ENCODE measurements around the gene FANCL. TPM values are rescaled to one million over a fixed set of nuclear protein-coding genes. Genes with fewer than 3 reads are reported as not detected.

FANCL gene
- total RNA-seq, 1 experiment from 2014 or later: 34.5 TPM

DNA sequence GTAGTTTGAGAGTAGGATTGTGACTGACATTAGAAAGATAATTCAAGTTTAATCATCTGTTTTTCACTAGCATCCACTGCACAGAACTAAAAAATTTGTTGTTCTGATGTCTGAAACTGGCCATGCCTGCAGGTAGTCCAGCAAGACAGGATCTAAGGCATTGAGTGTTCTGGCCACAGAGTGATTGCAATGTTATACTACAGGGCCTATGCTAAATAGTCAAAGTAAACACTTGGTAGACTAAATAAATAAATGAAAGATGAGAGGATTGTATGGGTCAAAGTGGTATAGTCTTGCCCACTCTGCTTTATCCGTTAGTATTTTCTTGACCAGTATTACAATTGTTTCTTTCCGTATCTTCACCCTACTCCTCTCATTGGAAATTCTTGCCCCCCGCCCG, 27.6 kb upstream of the FANCL start:
- Histone ChIP-seq H3K4me2 (ENCODE audit: low read length) (no peak overlapping the region), H3K27me3 (ENCODE audit: insufficient read depth, low read length) (no peaks in the 10 kb centered on the region), H3K4me1 (ENCODE audit: control insufficient read depth in 1 of 2, insufficient read depth in 2 of 2, low read length in 2 of 2) (peaks cover 0 to 4% of the 10 kb centered on the region in 2 experiments; a peak in 1 of 4 replicates), H3K9ac (ENCODE audit: low read length) (no peak overlapping the region), H3K9me2 (ENCODE audit: insufficient read depth) (no peaks in the 10 kb centered on the region), H3K36me3 (ENCODE audit: control insufficient read depth in 1 of 2, insufficient read depth in 2 of 2, low read length in 2 of 2) (no peaks in the 10 kb centered on the region), H2AFZ (ENCODE audit: low read depth, low read length, poor library complexity, severe bottlenecking) (no peak overlapping the region), H3K79me2 (ENCODE audit: insufficient read depth, low read length) (no peaks in the 10 kb centered on the region), H3K9me3 (ENCODE audit: control insufficient read depth in 1 of 2, insufficient read depth in 1 of 2, low read depth in 1 of 2, low read length in 2 of 2) (no peaks in the 10 kb centered on the region), H3K4me3 (replicated peaks in 1 of 2; ENCODE audit: low read depth in 1 of 2, low read length in 2 of 2) (no peak overlapping the region), H3K27ac (ENCODE audit: low read depth, low read length) (no peak overlapping the region), H4K20me1 (ENCODE audit: insufficient read depth) (no peaks in the 10 kb centered on the region)
- DNase-seq (ENCODE audit: low read depth, low spot score) (no peak), ATAC-seq (no peak)
- intact Hi-C loops (cut with micrococcal nuclease): no loop called here
- POLR2A ChIA-PET: no interaction called here
- RAD21 ChIA-PET (ENCODE audit: low non-redundant PET in 1 of 2, low total read pairs in 2 of 2, uncharacterized antibody in 2 of 2, unreplicated experiment in 2 of 2): no interaction called here
- CTCF ChIA-PET: no interaction called here
- no TSS peak for BruUV-seq (replicated peaks)
- TF ChIP-seq CTCF (IDR thresholded peaks at IDR 0.05 in 2 of 3, conservative IDR thresholded peaks at IDR 0.05 in 1 of 3; ENCODE audit: borderline replicate concordance in 1 of 3, insufficient read depth in 1 of 3, low read depth in 2 of 3, low read length in 2 of 3) (no peak), ZFX (IDR thresholded peaks at IDR 0.05) (no peak)

- no peak overlapping the region for H2AFZ ChIP-seq (ENCODE audit: low read depth, low read length, poor library complexity, severe bottlenecking)
- no peak overlapping the region for H3K4me3 ChIP-seq (replicated peaks in 1 of 2; ENCODE audit: low read depth in 1 of 2, low read length in 2 of 2)
- H3K4me2 ChIP-seq (ENCODE audit: low read length): no peak overlapping the region
- no peak overlapping the region for H3K27ac ChIP-seq (ENCODE audit: low read depth, low read length)
- no peaks in the 10 kb centered on the region for H3K27me3 ChIP-seq (ENCODE audit: insufficient read depth, low read length)
- H3K9me3 ChIP-seq (ENCODE audit: control insufficient read depth in 1 of 2, insufficient read depth in 1 of 2, low read depth in 1 of 2, low read length in 2 of 2): no peaks in the 10 kb centered on the region
- H3K36me3 ChIP-seq (ENCODE audit: control insufficient read depth in 1 of 2, insufficient read depth in 2 of 2, low read length in 2 of 2): no peaks in the 10 kb centered on the region
- ChIA-PET RAD21 (ENCODE audit: low non-redundant PET in 1 of 2, low total read pairs in 2 of 2, uncharacterized antibody in 2 of 2, unreplicated experiment in 2 of 2) (no interaction called here), CTCF (no interaction called here), POLR2A (no interaction called here)
- H4K20me1 ChIP-seq (ENCODE audit: insufficient read depth): no peaks in the 10 kb centered on the region
- no TSS peak for BruUV-seq (replicated peaks)
- H3K9ac ChIP-seq (ENCODE audit: low read length): no peak overlapping the region
- intact Hi-C loops (cut with micrococcal nuclease): no loop called here
- H3K4me1 ChIP-seq (ENCODE audit: control insufficient read depth in 1 of 2, insufficient read depth in 2 of 2, low read length in 2 of 2): peaks cover 0 to 4% of the 10 kb centered on the region in 2 experiments; a peak in 2 of 4 replicates
- ATAC-seq (no peak), DNase-seq (ENCODE audit: low read depth, low spot score) (no peak)
- TF ChIP-seq EZH2phosphoT487 (IDR thresholded peaks at IDR 0.05; ENCODE audit: borderline replicate concordance): no peak
- no peak for TF ChIP-seq ATF3 (IDR thresholded peaks at IDR 0.05)
- TF ChIP-seq CBX3 (IDR thresholded peaks at IDR 0.05; ENCODE audit: low read depth): no peak
- TF ChIP-seq FOSL1 (IDR thresholded peaks at IDR 0.05; ENCODE audit: low read depth): no peak
- TF ChIP-seq POLR2AphosphoS5 (IDR thresholded peaks at IDR 0.05; ENCODE audit: low read depth, low read length): no peak
- TF ChIP-seq, protein P1, sequence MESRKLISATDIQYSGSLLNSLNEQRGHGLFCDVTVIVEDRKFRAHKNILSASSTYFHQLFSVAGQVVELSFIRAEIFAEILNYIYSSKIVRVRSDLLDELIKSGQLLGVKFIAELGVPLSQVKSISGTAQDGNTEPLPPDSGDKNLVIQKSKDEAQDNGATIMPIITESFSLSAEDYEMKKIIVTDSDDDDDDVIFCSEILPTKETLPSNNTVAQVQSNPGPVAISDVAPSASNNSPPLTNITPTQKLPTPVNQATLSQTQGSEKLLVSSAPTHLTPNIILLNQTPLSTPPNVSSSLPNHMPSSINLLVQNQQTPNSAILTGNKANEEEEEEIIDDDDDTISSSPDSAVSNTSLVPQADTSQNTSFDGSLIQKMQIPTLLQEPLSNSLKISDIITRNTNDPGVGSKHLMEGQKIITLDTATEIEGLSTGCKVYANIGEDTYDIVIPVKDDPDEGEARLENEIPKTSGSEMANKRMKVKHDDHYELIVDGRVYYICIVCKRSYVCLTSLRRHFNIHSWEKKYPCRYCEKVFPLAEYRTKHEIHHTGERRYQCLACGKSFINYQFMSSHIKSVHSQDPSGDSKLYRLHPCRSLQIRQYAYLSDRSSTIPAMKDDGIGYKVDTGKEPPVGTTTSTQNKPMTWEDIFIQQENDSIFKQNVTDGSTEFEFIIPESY (IDR thresholded peaks at IDR 0.05; ENCODE audit: extremely low read depth, insufficient replicate concordance, low read length): no peak
- no peak for TF ChIP-seq POLR2A (IDR thresholded peaks at IDR 0.05; ENCODE audit: borderline replicate concordance, extremely low read depth, insufficient read depth, insufficient read length)
- H3K9me2 ChIP-seq (ENCODE audit: insufficient read depth): no peaks in the 10 kb centered on the region
- H3K79me2 ChIP-seq (ENCODE audit: insufficient read depth, low read length): no peaks in the 10 kb centered on the region
These were observed 25.1 kb upstream of the FANCL start for GRCh38 chr2:58266211-58266610.
